Measurements from ENCODE around the gene SAV1. TPM values are rescaled to one million over a fixed set of nuclear protein-coding genes. Genes with fewer than 3 reads are reported as not detected.
"Not testable (repeated sequence)": the region's sequence is repeated elsewhere in the genome, so short reads cannot be mapped to it uniquely, and the experiment has no call there.

Gene SAV1
- total RNA-seq, result 16.4 TPM

GRCh38 chr14:50667996-50668825, at the start of gene SAV1:
Gene SAV1, minus strand, starts transcription at chr14:50668306. Its CDS starts 339 bp downstream, at chr14:50667967.
- ATAC-seq, result peak; percentile 79

DNA sequence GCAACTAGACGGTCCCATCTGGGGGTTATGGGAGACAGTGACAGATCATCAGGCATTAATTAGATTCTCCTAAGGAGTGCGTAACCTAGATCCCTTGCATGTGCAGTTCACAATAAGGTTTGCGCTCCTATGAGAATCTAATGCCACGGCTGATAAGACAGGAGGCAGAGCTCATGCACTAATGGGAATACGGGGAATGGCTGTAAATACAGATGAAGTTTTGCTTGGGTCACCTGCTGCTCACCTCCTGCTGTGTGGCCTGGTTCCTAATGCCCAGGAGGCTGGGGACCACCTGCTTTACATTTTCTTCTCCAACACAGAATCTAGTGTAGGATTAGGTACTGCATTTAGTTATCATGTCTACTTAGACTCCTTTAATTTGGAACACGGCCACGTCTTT, 49.7 kb upstream of the SAV1 start:
- ATAC-seq, result no peak

- ATAC-seq, result peak; percentile 60
These were observed 46.5 kb upstream of the SAV1 start for GRCh38 chr14:50714450-50715073.

- ATAC-seq, result no peak
These were observed 42.9 kb upstream of the SAV1 start for GRCh38 chr14:50711043-50711442.

GRCh38 chr14:50705026-50705593, 37.0 kb upstream of the SAV1 start:
- no peak for ATAC-seq

DNA sequence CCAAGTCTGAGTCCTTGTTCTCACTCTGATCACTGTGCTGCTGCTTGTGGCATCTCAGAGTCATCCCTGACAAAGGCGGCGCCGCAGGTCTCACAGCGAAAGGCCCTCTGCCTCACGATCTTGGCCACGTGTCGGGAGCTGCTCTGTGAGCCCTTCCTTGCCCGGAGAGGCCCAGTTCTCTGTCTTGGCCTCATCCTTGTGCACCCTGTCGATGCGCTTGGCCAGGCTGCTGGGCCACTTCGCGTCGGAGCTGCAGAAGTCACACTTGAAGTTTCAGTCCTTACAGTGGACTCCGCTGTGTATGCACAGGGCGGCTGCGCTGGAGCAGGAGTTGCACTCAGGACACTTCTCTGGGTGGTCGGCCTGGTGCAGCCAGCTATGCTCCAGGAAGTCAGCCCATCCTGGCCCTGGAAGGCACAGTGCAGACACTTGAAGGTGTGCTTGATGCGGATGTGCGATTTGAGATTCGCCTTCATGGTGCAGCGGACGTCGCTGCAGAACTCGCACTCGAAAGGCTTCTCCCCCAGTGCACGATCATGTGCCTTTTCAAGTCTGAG, 36.4 kb upstream of the SAV1 start:
- no peak for ATAC-seq

DNA sequence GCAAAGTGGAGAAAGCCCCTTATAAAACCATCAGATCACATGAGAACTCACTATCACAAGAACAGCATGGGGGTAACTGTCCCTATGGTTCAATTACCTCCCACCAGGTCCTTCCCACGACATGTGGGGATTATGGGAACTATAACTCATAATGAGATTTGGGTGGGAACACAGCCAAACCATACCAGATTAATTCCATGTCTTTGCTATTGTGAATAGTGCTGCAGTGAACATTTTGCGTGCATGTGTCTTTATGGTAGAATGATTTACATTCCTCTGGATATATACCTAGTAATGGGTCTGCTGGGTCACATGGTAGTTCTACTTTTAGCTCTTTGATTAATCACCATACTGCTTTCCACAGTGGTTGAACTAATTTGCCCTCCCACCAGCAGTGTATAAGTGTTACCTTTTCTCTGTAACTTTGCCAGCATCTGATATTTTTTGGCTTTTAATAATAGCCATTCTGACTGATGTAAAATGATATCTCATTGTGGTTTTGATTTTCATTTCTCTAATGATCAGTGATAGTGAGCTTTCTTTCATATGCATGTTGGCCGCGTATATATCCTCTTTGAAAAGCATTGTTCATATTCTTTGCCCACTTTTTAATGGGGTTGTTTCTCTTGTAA, 29.7 kb upstream of the SAV1 start:
- no peak for ATAC-seq

DNA sequence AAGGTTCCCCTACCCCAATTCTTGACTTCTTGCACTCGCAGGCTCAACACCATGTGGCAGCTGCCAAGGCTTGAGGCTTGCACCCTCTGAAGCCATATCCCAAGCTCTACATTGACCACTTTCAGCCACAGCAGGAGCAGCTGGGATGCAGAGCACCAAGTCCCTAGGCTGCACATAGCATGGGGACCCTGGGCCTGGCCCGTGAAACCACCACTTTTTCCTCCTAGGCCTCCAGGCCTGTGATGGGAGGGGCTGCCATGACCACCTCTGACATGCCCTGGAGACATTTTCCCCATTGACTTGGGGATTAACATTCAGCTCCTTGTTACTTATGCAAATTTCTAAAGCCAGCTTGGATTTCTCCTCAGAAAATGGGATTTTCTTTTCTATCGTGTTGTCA, 26.2 kb upstream of the SAV1 start:
- ATAC-seq, result not testable (repeated sequence)

DNA sequence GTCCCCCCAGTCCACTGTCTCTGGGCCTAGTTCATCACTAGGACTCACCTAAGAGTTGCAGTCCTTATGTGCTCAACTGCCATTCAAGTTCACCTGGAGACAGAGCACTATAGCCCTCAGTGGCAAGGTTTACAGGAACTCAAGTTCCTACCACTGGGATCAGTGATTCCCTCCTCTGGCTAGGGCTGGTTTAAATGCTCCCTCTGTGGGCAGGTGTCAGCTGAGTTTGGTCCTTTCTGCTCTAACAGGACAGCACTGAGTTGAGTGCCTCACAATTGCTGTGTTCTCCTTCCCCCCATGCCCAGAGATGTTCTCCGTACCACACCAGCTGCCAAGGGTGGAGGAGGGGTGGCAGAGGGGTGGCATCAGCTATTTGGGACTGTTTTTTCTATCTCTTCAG, 20.8 kb upstream of the SAV1 start:
- no peak for ATAC-seq

GRCh38 chr14:50679674-50680073, 11.6 kb upstream of the SAV1 start:
- ATAC-seq, result no peak

DNA sequence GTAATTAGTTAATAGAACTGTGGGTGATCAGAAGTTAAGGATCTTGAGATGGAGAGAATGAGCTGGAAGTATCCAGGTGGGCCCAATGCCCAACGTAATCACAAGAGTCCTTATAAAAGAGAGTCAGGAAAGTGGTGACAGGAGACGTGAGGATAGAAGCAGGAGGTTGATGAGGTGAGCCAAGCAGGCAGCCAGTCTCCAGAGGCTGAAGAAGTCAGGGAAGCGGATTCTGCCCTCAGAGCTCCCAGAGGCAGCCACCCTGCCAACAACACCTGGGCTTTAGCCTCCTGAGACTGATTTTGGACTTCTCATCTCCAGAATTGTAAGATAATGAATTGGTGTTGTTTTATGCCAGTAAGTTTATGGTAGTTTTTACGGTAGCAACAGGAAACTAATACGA, 10.1 kb upstream of the SAV1 start:
- ATAC-seq, result no peak

- peak; percentile 78 for ATAC-seq
These were observed 9.5 kb upstream of the SAV1 start for GRCh38 chr14:50677527-50678063.

DNA sequence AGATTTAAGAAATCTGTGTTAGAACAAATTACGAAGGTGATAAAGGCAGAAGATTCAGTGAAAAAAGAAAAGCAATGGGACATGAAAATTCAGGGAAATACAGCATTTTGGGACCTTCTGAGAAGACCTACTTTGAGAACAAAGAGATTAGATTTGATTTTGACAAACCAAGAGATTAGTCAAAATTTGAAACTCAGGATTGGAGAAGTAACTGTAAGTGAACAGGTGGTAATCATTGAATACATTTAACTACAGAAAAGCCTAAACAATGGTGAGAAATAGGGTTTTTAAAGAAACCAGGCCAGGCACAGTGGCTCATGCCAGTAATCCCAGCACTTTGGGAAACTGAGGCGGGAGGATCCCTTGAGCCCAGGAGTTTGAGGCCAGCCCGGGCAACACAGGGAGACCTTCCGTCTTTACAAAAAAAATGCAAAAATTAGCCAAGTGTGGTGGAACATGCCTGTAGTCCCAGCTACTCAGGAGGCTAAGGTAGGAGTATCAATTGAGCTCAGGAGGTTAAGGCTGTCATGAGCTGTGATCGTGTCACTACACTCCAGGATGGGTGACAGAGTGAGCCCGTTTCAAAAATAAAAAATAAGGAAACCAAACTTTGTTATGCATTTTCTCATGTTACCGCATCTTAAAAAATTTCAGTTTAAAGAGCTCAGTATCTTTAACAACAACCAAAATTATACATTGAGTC, 8.9 kb upstream of the SAV1 start:
- no peak for ATAC-seq

DNA sequence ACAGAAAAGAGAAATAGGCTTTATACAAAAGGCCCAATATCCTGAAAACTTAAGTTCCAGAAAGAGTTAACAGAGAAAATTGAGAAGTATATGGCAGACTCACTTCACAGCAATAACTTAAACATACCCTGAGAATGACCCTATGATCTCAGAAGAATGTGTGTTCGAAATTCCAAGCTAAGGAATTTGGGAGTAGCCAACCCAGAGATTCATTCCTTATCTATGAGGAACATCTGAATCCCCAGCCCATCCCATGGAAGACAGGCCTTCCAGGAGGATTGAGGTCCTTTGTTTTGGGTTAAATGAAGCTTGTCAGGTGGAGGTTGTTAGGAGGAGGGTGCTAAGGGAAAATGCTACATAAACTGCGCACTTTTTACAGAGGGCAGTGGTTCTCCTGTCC, 7.5 kb upstream of the SAV1 start:
- ATAC-seq, result no peak

- no peak for ATAC-seq
These were observed 2.8 kb upstream of the SAV1 start for GRCh38 chr14:50670866-50671256.

DNA sequence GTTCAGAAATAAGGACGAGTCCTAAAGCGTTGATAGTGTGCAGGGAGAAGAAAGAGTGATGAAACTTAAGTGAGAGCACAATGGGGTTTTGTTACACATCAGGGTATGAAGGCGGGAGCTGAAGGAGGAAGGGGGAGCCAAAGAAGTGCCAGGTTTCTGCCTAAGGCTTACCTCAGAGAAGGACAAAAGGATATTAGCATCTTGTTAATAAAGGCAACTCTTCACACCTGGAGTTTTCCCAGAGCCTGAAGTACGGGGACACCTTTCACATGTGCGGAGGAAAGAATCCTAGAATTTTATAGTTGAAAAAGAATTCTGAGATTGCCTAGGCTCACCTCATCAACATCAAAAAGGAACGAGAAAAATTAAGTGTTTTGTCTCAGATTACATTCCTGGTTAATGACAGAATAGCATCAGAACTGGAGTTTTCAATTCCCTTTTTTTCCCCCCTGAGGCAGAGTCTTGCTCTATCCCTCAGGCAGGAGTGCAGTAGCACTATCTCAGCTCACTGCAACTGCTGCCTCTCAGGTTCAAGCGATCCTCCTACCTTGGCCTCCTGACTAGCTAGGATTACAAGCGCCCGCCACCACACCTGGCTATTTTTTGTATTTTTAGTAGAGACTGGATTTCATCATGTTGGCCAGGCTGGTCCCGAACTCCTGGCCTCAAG, 2.2 kb upstream of the SAV1 start:
- ATAC-seq, result no peak

- ATAC-seq, result no peak
These were observed 1.4 kb upstream of the SAV1 start for GRCh38 chr14:50669441-50669986.

- no peak for ATAC-seq
These were observed 679 bp upstream of the SAV1 start for GRCh38 chr14:50668826-50669143.

- ATAC-seq, result peak; percentile 56
These were observed 466 bp downstream of the SAV1 start for GRCh38 chr14:50667684-50667995.

GRCh38 chr14:50666772-50667683, 1.1 kb downstream of the SAV1 start:
- ATAC-seq, result peak; percentile 36

GRCh38 chr14:50665300-50665699, 2.8 kb downstream of the SAV1 start:
- ATAC-seq, result not testable (repeated sequence)
